SK-N-SH treated with all-trans-retinoic acid at 6 μM for 48 hours (cell line): Measurements from ENCODE around the gene ANKS3.

ENCODE experiments used
- PPARA ChIP-seq: fragments of 250-450 bp; sonication (Bioruptor Pico); IDR thresholded peaks from 2 replicates; pipeline ENCODE4 v1.5.0; 2020; ENCODE audit warnings: mild to moderate bottlenecking, borderline replicate concordance
- ZC3H10 ChIP-seq: fragments of 250-450 bp; sonication (Bioruptor Pico); IDR thresholded peaks from 2 replicates; pipeline ENCODE4 v1.5.1; 2021; ENCODE audit warnings: mild to moderate bottlenecking, moderate library complexity
- ZNF70 ChIP-seq: fragments of 450-650 bp; formaldehyde crosslinking; IDR thresholded peaks from 2 replicates; pipeline ENCODE4 v1.5.0; 2020; ENCODE audit warnings: mild to moderate bottlenecking, moderate library complexity
- TF ChIP-seq, protein P1 (sequence below): fragments of 250-450 bp; sonication (Bioruptor Pico); IDR thresholded peaks from 2 replicates; pipeline ENCODE4 v1.5.1; 2020; ENCODE audit warnings: low read depth, mild to moderate bottlenecking, moderate library complexity

- TF ChIP-seq ZC3H10 (CRISPR knock-in tag) (no peak), PPARA (no peak), ZNF70 (CRISPR knock-in tag) (no peak)
- TF ChIP-seq, protein P1, sequence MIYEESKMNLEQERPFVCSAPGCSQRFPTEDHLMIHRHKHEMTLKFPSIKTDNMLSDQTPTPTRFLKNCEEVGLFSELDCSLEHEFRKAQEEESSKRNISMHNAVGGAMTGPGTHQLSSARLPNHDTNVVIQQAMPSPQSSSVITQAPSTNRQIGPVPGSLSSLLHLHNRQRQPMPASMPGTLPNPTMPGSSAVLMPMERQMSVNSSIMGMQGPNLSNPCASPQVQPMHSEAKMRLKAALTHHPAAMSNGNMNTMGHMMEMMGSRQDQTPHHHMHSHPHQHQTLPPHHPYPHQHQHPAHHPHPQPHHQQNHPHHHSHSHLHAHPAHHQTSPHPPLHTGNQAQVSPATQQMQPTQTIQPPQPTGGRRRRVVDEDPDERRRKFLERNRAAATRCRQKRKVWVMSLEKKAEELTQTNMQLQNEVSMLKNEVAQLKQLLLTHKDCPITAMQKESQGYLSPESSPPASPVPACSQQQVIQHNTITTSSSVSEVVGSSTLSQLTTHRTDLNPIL, result no peak
Measured at GRCh38 chr16:4677390-4677789, 56.7 kb downstream of the ANKS3 start.
